HFF-Myc (cell line): ENCODE results near the gene CLDN4.

Experiments used
- DNase-seq: peaks from one replicate; pipeline ENCODE4 v3.0.0-alpha.2; 2011; ENCODE audit warnings: low read depth; ENCODE audit errors: extremely low read depth
- H3K4me3 ChIP-seq: replicated peaks from 2 replicates; pipeline ENCODE4 v1.5.1; 2011; ENCODE audit warnings: low read depth, mild to moderate bottlenecking, control low read depth, low read length
- TF ChIP-seq, protein P1 (sequence below): IDR thresholded peaks from 2 replicates; pipeline ENCODE4 v1.5.1; 2012; ENCODE audit warnings: mild to moderate bottlenecking, low read depth, low read length, control low read depth; ENCODE audit errors: missing control alignments

Gene CLDN4

DNA sequence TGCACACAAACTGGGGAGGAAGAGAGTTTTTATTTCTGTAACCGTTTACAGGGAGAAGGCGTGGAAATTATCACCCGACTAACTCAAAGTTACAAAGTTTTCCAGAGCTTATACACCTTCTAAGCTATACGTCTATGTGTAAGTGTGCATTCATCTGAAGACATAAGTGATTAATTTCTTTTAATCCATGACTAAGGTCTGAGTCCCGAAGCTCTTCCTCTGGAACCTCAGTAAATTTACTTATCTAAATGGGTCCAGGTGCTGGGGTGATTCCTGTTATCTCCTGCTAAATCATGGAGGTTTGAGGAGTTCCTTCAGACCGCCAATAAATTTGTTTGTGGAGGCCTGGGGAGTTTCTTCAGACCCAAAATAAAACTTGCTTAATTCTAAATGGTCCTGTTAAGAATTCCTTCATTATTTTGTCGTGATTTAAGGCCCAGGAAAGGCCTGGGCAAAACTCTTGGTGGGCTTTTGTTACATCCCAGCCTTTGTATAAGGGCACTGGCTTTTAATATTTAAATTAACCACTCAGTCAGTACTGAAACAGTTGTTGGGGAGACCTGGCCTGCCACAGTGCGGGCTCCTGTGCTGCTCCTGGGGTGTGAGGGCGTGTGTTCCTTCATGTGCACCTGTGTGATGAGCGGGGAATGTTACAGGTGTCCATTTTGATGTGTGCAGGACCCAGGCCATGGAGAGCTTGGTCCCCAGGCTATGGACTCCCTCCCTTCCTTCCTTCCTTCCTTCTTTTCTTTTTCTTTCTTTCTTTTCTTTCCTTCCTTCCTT, 17.3 kb downstream of the CLDN4 start:
- no peak for DNase-seq
- H3K4me3 ChIP-seq, result no peak overlapping the region
- TF ChIP-seq, protein P1, sequence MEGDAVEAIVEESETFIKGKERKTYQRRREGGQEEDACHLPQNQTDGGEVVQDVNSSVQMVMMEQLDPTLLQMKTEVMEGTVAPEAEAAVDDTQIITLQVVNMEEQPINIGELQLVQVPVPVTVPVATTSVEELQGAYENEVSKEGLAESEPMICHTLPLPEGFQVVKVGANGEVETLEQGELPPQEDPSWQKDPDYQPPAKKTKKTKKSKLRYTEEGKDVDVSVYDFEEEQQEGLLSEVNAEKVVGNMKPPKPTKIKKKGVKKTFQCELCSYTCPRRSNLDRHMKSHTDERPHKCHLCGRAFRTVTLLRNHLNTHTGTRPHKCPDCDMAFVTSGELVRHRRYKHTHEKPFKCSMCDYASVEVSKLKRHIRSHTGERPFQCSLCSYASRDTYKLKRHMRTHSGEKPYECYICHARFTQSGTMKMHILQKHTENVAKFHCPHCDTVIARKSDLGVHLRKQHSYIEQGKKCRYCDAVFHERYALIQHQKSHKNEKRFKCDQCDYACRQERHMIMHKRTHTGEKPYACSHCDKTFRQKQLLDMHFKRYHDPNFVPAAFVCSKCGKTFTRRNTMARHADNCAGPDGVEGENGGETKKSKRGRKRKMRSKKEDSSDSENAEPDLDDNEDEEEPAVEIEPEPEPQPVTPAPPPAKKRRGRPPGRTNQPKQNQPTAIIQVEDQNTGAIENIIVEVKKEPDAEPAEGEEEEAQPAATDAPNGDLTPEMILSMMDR, result no peak

GRCh38 chr7:73850781-73851207, 20.0 kb downstream of the CLDN4 start:
- H3K4me3 ChIP-seq, result 0 out of 2 replicates have a peak overlapping the region, but pooled peaks have one; percentile 8
- peak; percentile 95 for DNase-seq
- TF ChIP-seq, protein P1, result no peak

GRCh38 chr7:73851410-73852338, 20.9 kb downstream of the CLDN4 start:
- TF ChIP-seq, protein P1, result no peak
- peak; percentile 99 for DNase-seq
- H3K4me3 ChIP-seq, result 0 out of 2 replicates have a peak overlapping the region, but pooled peaks have one; percentile 8

GRCh38 chr7:73852500-73852899, 21.7 kb downstream of the CLDN4 start:
- no peak overlapping the region for H3K4me3 ChIP-seq
- DNase-seq, result no peak
- TF ChIP-seq, protein P1, result no peak

DNA sequence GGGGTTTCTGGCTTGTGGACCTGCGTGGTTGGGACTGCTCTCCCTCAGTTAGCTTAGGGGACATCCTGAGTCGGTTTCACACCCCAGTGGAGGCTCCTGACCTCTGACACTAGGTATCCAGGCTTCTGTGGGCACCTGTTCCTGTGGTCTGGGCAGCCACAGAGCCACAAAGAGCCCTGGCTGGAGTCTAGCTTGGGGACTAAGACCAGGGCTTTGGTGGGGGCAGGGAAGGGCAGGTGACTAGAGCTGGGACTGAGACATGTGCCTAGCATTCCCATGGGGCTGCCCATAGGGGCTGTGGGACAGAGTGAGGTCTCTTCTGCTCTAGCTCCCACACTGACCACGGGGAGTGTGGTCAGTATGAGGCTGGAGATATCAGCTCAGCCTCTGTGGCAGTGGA, 26.1 kb downstream of the CLDN4 start:
- H3K4me3 ChIP-seq, result no peak overlapping the region
- DNase-seq, result no peak
- TF ChIP-seq, protein P1, result no peak

DNA sequence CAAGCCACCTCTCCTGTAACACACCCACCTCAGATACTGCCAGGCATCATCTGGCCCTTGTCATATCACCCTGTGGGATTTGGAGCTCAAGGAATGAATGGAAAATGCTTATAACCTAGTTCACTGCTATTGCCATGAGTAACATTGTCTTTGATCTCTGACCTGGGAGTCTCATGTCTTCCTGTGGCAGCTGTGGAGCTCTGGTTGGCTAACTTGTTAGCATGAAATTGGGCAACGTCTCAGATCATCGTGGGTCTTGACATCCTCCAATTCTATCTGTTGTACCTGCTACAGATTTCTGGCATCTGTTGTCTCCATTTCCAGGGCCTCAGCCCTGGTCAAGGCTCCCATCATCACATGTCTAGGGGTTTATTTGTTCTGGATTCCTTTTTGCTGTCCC, 28.0 kb downstream of the CLDN4 start:
- TF ChIP-seq, protein P1, result no peak
- H3K4me3 ChIP-seq, result no peak overlapping the region
- no peak for DNase-seq
